Epithelial cell of proximal tubule (primary cell): ENCODE data around the gene C3. TPM values are rescaled to one million over a fixed set of nuclear protein-coding genes. Genes with fewer than 3 reads are reported as not detected.
"Not testable (repeated sequence)": the region's sequence is repeated elsewhere in the genome, so short reads cannot be mapped to it uniquely, and the experiment has no call there.

Source experiments
- DNase-seq: peaks from one replicate; pipeline ENCODE4 v3.0.0-alpha.2; 2011; ENCODE audit warnings: low read depth
- H3K4me3 ChIP-seq: 2 replicates; pipeline ENCODE4 v1.5.1; 2011; ENCODE audit warnings: low read depth, mild to moderate bottlenecking, low read length
- total RNA-seq: library from RNA; depleted of rRNA; stranded (reverse); fragments of >200 nt; gene quantifications from 2 replicates; pipeline ENCODE4 v1.2.3, GENCODE V29; 2015
- TF ChIP-seq, protein P1 (sequence below): conservative IDR thresholded peaks from 2 replicates; pipeline ENCODE4 v1.5.1; 2012; ENCODE audit warnings: low read depth, mild to moderate bottlenecking, low read length

The C3 gene
- total RNA-seq, 1 donor from 2014 or later, result 10.0 TPM

- DNase-seq, result no peak
- TF ChIP-seq, protein P1, sequence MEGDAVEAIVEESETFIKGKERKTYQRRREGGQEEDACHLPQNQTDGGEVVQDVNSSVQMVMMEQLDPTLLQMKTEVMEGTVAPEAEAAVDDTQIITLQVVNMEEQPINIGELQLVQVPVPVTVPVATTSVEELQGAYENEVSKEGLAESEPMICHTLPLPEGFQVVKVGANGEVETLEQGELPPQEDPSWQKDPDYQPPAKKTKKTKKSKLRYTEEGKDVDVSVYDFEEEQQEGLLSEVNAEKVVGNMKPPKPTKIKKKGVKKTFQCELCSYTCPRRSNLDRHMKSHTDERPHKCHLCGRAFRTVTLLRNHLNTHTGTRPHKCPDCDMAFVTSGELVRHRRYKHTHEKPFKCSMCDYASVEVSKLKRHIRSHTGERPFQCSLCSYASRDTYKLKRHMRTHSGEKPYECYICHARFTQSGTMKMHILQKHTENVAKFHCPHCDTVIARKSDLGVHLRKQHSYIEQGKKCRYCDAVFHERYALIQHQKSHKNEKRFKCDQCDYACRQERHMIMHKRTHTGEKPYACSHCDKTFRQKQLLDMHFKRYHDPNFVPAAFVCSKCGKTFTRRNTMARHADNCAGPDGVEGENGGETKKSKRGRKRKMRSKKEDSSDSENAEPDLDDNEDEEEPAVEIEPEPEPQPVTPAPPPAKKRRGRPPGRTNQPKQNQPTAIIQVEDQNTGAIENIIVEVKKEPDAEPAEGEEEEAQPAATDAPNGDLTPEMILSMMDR, result peak; percentile 42
- peak overlapping the region; percentile 47 for H3K4me3 ChIP-seq
These were observed 33.0 kb upstream of the C3 start for GRCh38 chr19:6753178-6754031.

GRCh38 chr19:6752256-6753177 lies 32.1 kb upstream of the C3 start:
- peak overlapping the region; percentile 47 for H3K4me3 ChIP-seq
- TF ChIP-seq, protein P1, result no peak
- DNase-seq, result no peak

DNA sequence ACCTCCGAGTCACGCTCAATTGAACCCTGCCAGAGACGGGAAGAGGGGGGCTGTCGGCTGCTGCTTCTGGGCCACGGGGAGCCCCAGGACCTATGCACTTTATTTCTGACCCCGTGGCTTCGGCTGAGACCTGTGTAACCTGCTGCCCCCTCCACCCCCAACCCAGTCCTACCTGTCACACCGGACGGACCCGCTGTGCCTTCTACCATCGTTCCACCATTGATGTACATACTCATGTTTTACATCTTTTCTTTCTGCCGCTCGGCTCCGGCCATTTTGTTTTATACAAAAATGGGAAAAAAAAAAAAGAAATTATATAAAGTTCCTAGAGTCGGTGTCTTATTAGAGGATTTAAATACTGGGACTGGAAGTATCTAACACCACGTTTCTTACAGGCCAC lies 30.7 kb upstream of the C3 start:
- DNase-seq, result no peak
- TF ChIP-seq, protein P1, result no peak
- no peak overlapping the region for H3K4me3 ChIP-seq

DNA sequence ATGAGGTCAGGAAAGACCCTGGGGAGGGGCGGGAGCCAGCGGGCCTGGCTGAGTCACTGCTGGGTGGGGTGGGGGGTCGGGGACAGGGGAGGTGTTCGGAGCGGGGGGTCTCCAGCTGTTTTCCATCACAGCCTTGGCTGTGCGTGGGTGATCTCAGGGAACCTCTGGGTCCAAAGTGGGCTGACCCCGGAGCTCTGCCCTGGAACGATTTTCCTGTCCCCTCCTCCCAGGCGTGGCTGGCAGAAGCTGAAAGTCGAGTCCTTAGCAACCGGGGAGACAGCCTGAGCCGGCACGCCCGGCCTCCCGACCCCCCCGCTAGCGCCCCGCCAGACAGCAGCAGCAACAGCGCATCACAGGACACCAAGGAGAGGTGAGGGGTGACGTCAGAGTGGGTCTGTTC lies 29.6 kb upstream of the C3 start:
- TF ChIP-seq, protein P1, result no peak
- no peak for DNase-seq
- no peak overlapping the region for H3K4me3 ChIP-seq

DNA sequence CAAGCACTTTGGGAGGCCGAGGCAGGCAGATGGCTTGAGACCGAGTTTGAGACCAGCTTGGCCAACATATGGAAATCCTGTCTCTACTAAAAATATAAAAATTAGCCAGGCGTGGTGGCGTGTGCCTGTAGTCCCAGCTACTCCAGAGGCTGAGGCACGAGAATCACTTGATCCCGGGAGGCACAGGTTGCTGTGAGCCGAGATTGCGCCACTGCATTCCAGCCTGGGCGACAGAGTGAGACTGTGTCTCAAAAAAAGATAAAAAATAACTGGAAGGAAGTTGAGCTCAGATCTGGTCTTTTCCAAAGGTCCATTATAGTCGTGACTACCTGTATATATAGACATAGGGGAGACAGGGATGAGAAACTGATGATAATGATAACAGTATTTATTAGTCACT lies 28.1 kb upstream of the C3 start:
- H3K4me3 ChIP-seq, DNase-seq: not testable (repeated sequence)

GRCh38 chr19:6745965-6746364 lies 25.5 kb upstream of the C3 start:
- no peak for DNase-seq
- TF ChIP-seq, protein P1, result no peak
- H3K4me3 ChIP-seq, result no peak overlapping the region
